H7 (cell line): ENCODE data around the gene SPOCK3. TPM values are rescaled to one million over a fixed set of nuclear protein-coding genes. Genes with fewer than 3 reads are reported as not detected.
"Not testable (repeated sequence)": the region's sequence is repeated elsewhere in the genome, so short reads cannot be mapped to it uniquely, and the experiment has no call there.

Experiments
- DNase-seq: peaks from one replicate; pipeline ENCODE4 v3.0.0; 2012
- H3K27me3 ChIP-seq: 2 replicates; pipeline ENCODE4 v1.6.0; 2011; ENCODE audit warnings: mild to moderate bottlenecking, low read length; ENCODE audit not compliant: control insufficient read depth, insufficient read depth
- H3K36me3 ChIP-seq: replicated peaks from 2 replicates; pipeline ENCODE4 v1.5.1; 2011; ENCODE audit warnings: low read length; ENCODE audit not compliant: control insufficient read depth, insufficient read depth
- H3K4me3 ChIP-seq: 2 replicates; pipeline ENCODE4 v1.5.1; 2011; ENCODE audit warnings: low read depth, mild to moderate bottlenecking, control low read depth, low read length, moderate library complexity; ENCODE audit not compliant: insufficient read depth
- total RNA-seq: library from RNA; depleted of rRNA; stranded (reverse); fragments of >200 nt; shearing (Covaris generic); gene quantifications from 2 replicates; pipeline ENCODE4 v1.2.3, GENCODE V29; 2014

The SPOCK3 gene
- total RNA-seq, 1 experiment from 2014 or later: 1.7 TPM

DNA sequence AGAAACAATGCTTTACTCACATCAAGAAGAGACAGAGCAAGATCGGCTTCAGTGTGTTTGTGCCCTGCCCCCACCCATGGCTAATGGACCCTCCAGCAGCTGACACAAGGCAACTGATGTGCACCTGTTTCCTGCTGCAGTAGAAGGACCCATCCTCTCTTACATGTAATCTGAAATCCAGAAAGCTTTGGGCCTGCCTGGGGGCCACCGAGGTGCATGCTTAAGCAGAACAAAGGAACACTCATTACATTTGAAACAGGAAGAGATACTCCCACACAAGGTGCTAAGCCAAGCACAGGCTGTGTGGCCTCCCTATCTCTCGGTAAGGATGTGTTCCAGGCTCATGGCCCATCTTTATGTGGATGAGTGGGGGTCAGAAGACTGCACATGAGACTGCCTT lies 338.0 kb downstream of the SPOCK3 start:
- no peaks in the 10 kb centered on the region for H3K27me3 ChIP-seq
- H3K4me3 ChIP-seq: no peak overlapping the region
- no peak for DNase-seq
- H3K36me3 ChIP-seq: no peaks in the 10 kb centered on the region

DNA sequence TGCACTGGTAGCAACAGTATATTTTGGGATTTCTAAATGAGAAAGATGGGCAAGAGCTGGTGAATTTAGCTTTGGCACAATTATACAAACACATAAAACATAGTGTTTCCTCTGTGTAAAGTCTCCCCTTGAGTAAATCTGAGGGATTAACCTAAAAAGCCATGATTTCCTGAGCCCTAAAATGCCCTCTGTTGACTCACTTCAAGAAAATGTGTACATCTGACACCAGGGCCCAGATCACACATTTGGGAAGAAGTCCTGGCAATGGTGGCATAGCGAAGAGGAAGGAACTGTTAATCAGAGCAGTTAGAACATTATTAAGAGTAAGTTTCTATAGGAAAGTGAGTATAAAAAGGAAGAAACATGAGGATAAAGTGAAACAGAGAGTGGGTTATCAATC lies 338.5 kb downstream of the SPOCK3 start:
- Histone ChIP-seq H3K27me3 (no peaks in the 10 kb centered on the region), H3K36me3 (no peaks in the 10 kb centered on the region), H3K4me3 (no peak overlapping the region)
- DNase-seq: no peak

DNA sequence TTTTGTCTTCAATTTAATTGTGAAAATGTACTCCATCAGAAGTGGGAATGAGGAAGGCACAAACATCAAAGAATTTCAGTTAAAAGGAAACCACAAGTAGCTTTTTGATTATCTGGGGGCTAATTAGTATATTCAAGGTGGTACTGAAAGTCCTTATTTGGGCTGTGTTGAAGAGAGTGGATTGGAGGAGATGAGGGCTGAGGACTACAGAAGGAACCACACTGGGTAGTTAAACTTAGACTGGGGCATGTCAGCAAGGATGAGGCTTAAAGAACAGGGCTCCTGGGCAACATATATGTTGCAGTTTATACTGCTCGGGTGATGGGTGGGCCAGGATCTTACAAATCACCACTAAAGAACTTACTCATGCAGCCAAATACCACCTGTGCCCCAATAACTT lies 346.8 kb downstream of the SPOCK3 start:
- Histone ChIP-seq H3K36me3 (no peaks in the 10 kb centered on the region), H3K27me3 (no peaks in the 10 kb centered on the region), H3K4me3 (no peak overlapping the region)
- DNase-seq: no peak

DNA sequence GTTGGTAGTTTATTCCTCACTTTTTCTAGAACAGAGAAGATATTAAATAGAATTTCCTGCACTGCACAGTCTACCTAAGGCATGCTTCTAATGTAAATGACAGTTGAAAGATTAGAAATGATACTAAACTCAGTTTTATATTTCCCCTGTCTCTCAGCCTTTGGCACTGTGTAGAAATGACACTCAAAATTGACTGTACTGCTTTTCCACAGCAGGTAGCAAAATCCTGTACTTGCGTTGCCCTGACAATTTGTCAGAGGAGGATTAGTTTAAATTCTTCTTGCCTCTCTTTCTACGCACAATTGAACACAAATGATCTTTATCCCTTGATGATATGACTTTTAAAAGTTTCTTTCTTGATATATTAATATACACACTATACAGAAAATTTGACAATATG lies 347.6 kb downstream of the SPOCK3 start:
- no peaks in the 10 kb centered on the region for H3K27me3 ChIP-seq
- H3K36me3 ChIP-seq: no peaks in the 10 kb centered on the region
- no peak for DNase-seq
- H3K4me3 ChIP-seq: no peak overlapping the region

DNA sequence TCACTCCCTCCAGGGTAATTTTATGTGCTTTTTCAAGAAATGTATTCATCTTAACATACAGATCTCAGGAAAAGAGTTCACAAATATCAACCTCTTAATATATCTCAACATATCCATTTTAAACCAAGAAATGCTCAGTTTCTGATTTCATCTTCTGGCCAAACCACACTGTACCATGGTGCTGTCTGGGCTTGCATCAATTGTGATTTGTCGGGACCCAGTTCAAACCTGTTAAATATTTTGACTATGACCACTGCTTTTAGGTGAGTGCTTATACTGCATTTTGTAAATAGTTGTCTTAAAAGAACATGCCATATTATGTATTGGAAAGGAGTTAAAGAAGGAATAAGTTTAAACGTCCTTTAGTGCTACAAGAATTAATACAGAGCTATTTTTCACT lies 352.1 kb downstream of the SPOCK3 start:
- Histone ChIP-seq H3K27me3 (no peaks in the 10 kb centered on the region), H3K4me3 (no peak overlapping the region), H3K36me3 (no peaks in the 10 kb centered on the region)
- DNase-seq: no peak

DNA sequence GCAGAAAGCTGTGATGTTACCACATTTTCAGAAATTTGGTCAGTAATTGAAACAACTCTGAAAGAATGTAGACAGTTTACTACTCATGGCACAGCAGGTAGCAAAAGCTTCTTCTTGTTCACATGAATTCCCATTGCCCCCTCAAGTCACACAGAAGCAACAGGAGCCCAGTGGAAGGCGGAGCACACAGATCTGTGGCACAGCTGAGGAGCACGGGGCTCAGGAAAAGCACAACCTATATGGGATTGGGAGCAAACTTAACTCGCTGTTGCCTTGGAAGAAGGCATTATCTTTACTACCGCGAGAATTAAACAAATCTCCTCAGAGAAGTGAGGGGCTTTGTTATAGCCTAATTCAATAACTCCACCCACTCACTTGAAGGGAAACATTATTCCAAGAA lies 358.5 kb downstream of the SPOCK3 start:
- H3K27me3 ChIP-seq: no peaks in the 10 kb centered on the region
- no peaks in the 10 kb centered on the region for H3K36me3 ChIP-seq
- no peak for DNase-seq
- H3K4me3 ChIP-seq: no peak overlapping the region

DNA sequence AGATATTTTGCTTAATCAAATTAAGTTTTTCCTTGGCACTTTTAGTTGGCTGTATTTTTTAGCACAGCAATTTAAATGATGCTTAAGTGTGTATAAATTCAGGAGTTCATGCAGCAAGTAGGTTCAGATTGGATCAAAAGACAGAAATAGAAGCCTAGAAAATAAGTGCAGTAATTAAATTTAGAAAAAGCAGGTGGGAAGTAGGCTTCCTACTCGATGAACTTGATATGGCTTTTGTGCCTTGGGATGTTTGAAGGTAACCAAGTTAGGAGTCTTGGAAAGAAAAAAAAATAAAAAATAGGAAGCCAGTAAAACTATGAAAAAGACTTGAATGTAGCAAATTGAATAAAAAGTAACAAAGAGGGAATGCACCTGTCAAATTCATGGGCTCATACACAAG lies 372.3 kb downstream of the SPOCK3 start:
- H3K27me3 ChIP-seq: no peaks in the 10 kb centered on the region
- no peak for DNase-seq
- H3K36me3 ChIP-seq: no peaks in the 10 kb centered on the region
- H3K4me3 ChIP-seq: no peak overlapping the region

DNA sequence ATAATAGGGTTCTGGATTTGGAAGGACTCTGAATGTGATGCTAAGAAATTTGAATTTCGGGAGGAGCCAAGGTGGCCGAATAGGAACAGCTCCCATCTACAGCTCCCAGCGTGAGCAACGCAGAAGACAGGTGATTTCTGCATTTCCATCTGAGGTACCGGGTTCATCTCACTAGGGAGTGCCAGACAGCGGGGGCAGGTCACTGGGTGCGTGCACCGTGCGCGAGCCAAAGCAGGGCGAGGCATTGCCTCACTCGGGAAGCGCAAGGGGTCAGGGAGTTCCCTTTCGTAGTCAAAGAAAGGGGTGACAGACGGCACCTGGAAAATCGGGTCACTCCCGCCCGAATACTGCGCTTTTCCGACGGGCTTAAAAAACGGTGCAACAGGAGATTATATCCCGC lies 383.9 kb downstream of the SPOCK3 start:
- H3K4me3 ChIP-seq, DNase-seq, H3K36me3 ChIP-seq, H3K27me3 ChIP-seq: not testable (repeated sequence)

DNA sequence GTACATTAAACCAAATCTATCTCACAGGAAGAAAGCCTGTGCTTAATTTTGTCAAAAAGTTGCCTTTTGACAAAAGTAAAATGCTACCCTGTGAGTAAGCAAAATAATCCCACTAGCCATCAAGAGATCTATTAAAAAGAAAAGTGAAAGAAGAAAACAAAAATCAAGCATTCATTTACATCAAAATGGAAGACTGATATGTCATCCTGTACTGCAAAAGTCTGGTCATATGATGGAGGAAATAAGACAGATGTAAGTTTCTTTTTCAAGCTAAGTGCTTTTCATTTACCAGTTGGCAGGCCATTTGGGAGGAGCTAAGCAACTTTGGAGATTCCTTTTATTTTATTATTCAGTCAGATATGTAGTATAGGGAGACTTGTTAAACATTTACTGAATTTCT lies 387.4 kb downstream of the SPOCK3 start:
- Histone ChIP-seq H3K36me3 (no peaks in the 10 kb centered on the region), H3K4me3 (no peak overlapping the region), H3K27me3 (no peaks in the 10 kb centered on the region)
- no peak for DNase-seq

DNA sequence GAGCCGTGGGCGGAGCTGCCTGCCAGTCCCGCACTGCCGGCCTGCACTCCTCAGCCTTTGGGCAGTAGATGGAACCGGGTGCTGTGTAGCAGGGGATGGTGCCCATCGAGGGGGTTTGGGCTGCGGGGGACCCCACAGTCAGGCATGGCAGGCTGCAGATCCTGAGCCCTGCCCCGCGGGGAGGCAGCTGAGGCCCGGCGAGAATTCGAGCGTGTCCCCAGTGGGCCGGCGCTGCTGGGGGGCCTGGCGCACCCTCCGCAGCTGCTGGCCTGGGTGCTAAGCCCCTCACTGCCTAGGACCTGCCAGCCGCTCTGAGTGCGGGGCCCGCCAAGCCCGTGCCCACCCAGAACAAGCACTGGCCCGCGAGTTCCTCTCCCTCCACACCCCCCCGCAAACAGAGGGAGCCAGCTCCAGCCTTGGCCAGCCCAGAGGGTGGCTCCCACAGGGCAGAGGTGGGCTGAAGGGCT lies 391.5 kb downstream of the SPOCK3 start:
- Histone ChIP-seq H3K4me3 (no peak overlapping the region), H3K36me3 (no peaks in the 10 kb centered on the region), H3K27me3 (no peaks in the 10 kb centered on the region)
- no peak for DNase-seq

DNA sequence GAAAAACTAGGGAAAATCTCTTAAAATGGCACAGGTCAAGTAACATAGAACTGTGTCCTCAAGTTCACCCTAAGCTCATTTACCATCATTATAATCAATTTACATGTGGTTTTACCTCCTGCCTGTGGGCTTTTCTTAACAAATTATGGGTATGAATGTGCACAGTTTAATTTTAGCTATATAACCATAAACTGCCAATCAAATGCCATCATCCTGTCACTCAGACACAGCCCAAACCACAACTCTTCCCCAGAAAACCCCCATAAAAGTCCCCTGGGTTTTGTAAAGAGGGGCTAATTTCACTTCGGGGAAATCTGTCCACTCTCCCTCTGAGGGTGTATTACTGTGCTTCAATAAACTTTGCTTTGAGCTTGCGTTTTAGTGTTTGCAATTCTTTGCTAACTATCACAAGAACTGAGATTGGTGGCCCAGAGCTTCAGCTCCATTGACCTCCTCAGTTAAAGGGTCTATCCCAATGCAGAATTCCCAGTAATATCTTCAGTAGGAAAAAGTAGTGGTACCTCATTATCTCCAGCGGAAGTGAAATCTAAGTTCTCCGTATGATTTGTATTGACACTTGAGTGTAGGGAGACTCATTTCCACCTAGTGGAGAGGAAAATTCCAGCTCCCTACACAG lies 394.6 kb downstream of the SPOCK3 start:
- no peak for DNase-seq
- H3K27me3 ChIP-seq: no peaks in the 10 kb centered on the region
- H3K36me3 ChIP-seq: no peaks in the 10 kb centered on the region
- H3K4me3 ChIP-seq: no peak overlapping the region

DNA sequence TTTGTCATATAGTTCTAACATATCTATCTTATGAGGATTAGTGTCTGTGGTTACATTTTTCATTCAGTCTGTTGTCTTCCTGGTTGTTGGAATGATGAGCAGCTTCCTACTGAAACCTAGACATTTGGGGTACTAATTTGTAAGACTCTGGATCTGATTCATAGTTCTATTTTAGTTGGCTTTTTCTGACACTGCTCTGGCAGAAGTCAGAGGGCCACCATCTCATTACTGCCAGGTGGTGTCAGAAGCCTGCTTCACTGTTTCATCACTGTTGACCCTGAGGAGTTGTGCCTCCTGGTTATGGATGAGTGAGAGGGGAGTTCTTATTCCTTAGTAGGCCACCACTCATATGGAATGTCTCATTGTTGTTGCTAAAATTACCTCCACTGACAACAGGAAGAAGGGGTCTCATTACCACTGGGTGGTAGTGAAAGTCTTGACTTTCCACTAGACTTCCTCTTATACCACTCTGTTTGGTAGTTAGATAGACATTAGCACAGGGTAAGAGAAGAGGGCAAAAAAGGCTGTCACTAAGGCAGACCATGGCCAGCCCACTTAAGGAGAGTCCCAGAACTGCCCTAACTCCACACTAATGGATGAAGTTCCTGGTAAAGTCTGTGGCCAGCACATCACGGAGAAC lies 395.2 kb downstream of the SPOCK3 start:
- no peaks in the 10 kb centered on the region for H3K36me3 ChIP-seq
- H3K27me3 ChIP-seq: no peaks in the 10 kb centered on the region
- H3K4me3 ChIP-seq: no peak overlapping the region
- DNase-seq: no peak

DNA sequence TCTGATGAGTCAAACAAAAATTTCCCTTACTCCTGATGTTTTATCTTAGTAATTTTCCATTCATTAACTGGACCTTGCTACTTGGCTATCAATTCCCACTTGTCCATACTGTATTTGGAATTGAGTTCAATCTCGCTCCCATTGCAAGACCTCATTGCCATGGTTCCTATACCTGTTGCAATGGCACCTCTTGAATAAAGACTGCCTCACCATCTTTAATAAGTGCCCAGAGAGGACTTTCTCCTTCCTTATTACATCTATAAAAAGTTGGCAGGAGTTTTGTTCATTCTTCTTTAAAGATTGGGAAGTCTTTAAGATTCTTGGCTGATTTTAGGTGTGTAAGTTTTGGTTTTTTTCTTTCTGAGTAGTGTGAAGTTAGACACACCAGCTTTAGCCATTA lies 397.4 kb downstream of the SPOCK3 start:
- Histone ChIP-seq H3K36me3 (no peaks in the 10 kb centered on the region), H3K4me3 (no peak overlapping the region), H3K27me3 (no peaks in the 10 kb centered on the region)
- no peak for DNase-seq

DNA sequence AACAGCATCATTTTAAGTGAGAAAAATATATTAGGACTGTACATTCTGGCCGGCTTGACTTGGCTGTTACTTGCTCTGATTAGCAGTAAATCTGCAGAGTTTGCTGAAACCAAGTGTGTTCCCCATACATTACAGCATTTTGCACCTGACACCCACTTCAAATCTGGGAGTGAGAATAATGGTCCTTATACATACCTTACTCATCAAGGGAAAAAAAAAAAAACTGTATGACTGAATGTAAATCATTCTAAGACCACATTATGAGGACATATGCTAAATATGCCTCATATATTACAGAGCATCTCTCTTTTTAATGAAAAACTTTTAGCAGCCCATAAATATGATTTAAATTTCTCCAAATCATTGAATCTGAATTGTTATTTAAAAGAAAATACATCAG lies 406.7 kb downstream of the SPOCK3 start:
- no peak for DNase-seq
- H3K4me3 ChIP-seq: no peak overlapping the region
- no peaks in the 10 kb centered on the region for H3K36me3 ChIP-seq
- H3K27me3 ChIP-seq: no peaks in the 10 kb centered on the region

DNA sequence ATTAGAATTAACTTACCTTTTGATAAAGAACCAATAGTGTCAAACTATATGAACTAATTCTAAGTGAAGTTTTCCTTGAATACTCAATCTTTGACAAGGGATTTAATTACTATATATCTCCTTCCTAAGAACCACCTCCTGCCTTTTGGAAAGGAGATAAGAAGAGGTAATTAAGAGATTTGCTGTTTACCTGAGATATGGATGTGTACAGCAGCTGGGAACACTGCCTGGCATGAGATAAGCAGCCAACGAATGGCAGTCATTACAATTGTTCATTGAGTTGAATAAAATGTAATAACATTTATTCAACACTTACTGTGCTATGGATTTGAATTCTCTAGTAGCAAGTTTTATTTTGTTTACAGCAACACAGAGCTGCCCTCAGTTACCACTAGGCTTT lies 407.1 kb downstream of the SPOCK3 start:
- no peaks in the 10 kb centered on the region for H3K27me3 ChIP-seq
- H3K4me3 ChIP-seq: no peak overlapping the region
- no peaks in the 10 kb centered on the region for H3K36me3 ChIP-seq
- no peak for DNase-seq

DNA sequence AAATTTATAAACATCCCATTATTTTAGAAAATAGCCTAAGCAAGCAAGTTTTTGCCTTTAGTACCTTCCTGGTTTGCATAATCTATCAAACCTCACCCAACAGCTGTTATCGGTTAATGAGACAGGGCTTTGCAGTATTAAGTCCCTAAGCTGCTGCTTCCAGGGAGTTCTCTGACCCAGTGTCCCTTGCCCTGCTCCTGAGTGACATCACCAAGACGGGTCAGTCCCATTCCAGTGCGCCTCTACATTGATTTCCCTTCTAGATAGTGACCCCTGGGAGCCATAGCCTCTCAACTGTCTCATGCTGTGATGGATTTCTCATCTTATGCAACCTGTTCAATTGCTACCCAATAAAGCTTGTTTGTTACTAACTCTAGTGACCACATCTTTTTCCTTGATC lies 410.4 kb downstream of the SPOCK3 start:
- H3K4me3 ChIP-seq: no peak overlapping the region
- H3K27me3 ChIP-seq: no peaks in the 10 kb centered on the region
- no peaks in the 10 kb centered on the region for H3K36me3 ChIP-seq
- DNase-seq: no peak
